ENCODE measurements around the gene NECAB2.

NECAB2 gene

GRCh38 chr16:83952940-83953795, 14.9 kb upstream of the NECAB2 start, which contains the start of gene OSGIN1:
Gene OSGIN1, plus strand, starts transcription at chr16:83953240. Its CDS starts 4,432 bp downstream, at chr16:83957672.
- DNase-seq = peak; percentile 86

- DNase-seq = peak; percentile 52
These were observed 14.1 kb upstream of the NECAB2 start for GRCh38 chr16:83953796-83954576.

GRCh38 chr16:83954577-83955016, 13.4 kb upstream of the NECAB2 start:
- DNase-seq = no peak

GRCh38 chr16:83955218-83956130, 12.6 kb upstream of the NECAB2 start:
- DNase-seq = no peak

- peak; percentile 79 for DNase-seq
These were observed 11.4 kb upstream of the NECAB2 start for GRCh38 chr16:83956336-83957289.

- DNase-seq = no peak
These were observed 10.7 kb upstream of the NECAB2 start for GRCh38 chr16:83957296-83957855.

GRCh38 chr16:83958137-83958845, 9.8 kb upstream of the NECAB2 start:
- no peak for DNase-seq

- no peak for DNase-seq
These were observed 9.0 kb upstream of the NECAB2 start for GRCh38 chr16:83958846-83959565.

GRCh38 chr16:83959656-83960434, 8.2 kb upstream of the NECAB2 start:
- no peak for DNase-seq

- DNase-seq = no peak
These were observed 7.4 kb upstream of the NECAB2 start for GRCh38 chr16:83960521-83961249.

- DNase-seq = no peak
These were observed 6.5 kb upstream of the NECAB2 start for GRCh38 chr16:83961591-83961990.

- DNase-seq = no peak
These were observed 4.5 kb upstream of the NECAB2 start for GRCh38 chr16:83963277-83964119.

- no peak for DNase-seq
These were observed 3.2 kb upstream of the NECAB2 start for GRCh38 chr16:83964684-83965443.

GRCh38 chr16:83965444-83966152, 2.4 kb upstream of the NECAB2 start:
- no peak for DNase-seq

- no peak for DNase-seq
These were observed 1.8 kb upstream of the NECAB2 start for GRCh38 chr16:83966153-83966696.

All from hematopoietic multipotent progenitor cell treated with erythropoietin and hydrocortisone succinate and interleukin-3 and kit ligand, for 8 days (in vitro differentiated cells).